Stimulated activated CD8-positive, alpha-beta memory T cell treated with anti-CD3 and anti-CD28 coated beads, Interleukin-7, amount 100 ng/mL, for 4 hours (primary cell): ENCODE measurements around the gene EIF4G3.
A peak's percentile ranks its signal among the peaks of the same experiment; 100 is the strongest.
"Not testable (repeated sequence)": the region's sequence is repeated elsewhere in the genome, so short reads cannot be mapped to it uniquely, and the experiment has no call there.

Experiments used
- DNase-seq, 2 donors: peaks; one replicate each; pipeline ENCODE4 v3.0.0-alpha.2; 2020; ENCODE audit warnings: low read depth in 2 of 2

Gene EIF4G3

GRCh38 chr1:21106709-21107108, 70.0 kb downstream of the EIF4G3 start:
- DNase-seq: no peak

DNA sequence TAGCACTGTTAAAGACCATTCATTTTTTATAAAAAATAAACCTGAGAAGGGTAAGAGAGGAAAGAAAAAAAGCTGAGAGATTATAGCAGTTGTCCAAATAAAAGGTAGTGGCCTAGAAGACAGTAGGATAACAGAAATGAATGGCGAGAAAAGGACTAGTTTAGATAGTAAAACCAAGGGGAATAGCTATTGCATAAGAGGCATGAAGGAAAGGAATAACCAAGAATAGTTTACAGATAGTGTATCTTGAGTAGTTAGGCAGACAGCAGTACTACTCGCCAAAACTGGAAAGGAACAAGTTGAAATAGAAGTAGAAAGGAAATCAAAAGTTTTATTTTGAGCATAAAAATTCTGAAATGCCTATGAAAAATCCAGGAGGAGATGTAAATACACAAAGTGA, 70.5 kb downstream of the EIF4G3 start:
- DNase-seq: no peak

DNA sequence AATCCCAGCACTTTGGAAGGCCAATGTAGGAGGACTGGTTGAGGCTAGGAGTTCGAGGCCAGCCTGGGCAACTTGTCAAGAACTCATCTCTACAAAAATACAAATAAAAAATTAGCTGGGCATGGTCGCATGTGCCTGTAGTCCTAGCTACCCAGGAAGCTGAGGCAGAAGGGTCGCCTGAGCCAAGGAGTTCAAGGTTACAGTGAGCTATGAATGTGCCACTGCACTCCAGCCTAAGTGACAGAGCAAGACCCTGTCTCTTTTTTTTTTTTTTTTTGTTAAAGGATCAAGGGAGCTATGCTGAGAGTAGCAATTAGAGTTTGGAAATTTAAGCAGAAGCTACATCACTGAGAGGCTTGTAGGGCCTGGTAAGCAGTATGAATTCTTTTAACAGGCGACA, 70.9 kb downstream of the EIF4G3 start:
- DNase-seq: no peak

- no peak for DNase-seq
These were observed 72.0 kb downstream of the EIF4G3 start for GRCh38 chr1:21104683-21105082.

- DNase-seq: no peak
These were observed 76.2 kb downstream of the EIF4G3 start for GRCh38 chr1:21100481-21100921.

DNA sequence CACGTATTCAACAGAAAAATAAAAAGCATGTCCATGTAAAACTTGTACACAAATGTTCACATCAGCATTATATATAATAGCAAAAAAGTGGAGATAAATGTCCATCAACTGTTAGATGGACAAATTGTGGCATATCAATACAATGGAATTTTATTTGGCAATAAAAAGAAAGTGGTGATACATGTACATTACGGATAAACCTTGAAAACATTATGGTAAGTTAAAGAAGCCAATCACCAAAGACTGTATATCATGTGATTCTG, 76.9 kb downstream of the EIF4G3 start:
- DNase-seq: no peak

GRCh38 chr1:21099034-21099868, 77.4 kb downstream of the EIF4G3 start:
- no peak for DNase-seq

GRCh38 chr1:21098186-21098915, 78.3 kb downstream of the EIF4G3 start:
- DNase-seq: no peak

GRCh38 chr1:21097729-21098128, 79.0 kb downstream of the EIF4G3 start:
- DNase-seq: no peak

DNA sequence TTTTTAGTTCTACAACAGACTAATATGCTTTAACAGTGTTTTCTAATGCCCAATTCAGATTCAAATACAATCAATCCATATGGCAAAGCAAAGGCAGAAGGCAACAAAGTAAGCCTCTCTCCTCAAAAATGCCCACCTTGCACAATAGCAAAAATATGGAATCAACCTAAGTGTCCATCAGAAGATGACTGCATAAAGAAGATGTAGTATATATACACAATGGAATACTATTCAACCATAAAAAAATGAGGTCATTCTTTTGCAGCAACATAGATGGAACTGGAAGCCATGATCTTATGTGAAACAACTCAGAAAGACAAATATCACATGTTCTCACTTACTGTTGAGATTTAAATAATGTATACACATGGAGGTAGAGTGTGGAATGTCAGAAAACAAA, 80.7 kb downstream of the EIF4G3 start:
- DNase-seq: no peak

DNA sequence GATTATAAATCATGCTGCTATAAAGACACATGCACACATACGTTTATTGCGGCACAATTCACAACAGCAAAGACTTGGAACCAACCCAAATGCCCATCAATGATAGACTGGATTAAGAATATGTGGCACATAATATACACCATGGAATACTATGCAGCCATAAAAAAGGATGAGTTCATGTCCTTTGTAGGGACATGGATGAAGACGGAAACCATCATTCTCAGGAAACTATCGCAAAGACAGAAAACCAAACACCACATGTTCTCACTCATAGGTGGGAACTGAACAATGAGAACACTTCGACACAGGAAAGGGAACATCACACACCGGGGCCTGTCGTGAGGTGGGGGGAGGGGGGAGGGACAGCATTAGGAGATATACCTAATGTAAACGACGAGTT, 82.4 kb downstream of the EIF4G3 start:
- not testable (repeated sequence) for DNase-seq

GRCh38 chr1:21093271-21093958, 83.3 kb downstream of the EIF4G3 start:
- DNase-seq: not testable (repeated sequence)

DNA sequence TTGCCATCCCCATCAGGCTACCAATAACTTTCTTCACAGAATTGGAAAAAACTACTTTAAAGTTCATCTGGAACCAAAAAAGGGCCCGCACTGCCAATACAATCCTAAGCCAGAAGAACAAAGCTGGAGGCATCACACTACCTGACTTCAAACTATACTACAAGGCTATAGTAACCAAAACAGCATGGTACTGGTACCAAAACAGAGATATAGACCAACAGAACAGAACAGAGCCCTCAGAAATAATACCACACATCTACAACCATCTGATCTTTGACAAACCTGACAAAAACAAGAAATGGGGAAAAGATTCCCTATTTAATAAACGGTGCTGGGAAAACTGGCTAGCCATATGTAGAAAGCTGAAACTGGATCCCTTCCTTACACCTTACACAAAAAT, 84.2 kb downstream of the EIF4G3 start:
- not testable (repeated sequence) for DNase-seq

GRCh38 chr1:21091053-21091690, 85.5 kb downstream of the EIF4G3 start:
- DNase-seq: peak in 1 of 2 donors; percentile 2

DNA sequence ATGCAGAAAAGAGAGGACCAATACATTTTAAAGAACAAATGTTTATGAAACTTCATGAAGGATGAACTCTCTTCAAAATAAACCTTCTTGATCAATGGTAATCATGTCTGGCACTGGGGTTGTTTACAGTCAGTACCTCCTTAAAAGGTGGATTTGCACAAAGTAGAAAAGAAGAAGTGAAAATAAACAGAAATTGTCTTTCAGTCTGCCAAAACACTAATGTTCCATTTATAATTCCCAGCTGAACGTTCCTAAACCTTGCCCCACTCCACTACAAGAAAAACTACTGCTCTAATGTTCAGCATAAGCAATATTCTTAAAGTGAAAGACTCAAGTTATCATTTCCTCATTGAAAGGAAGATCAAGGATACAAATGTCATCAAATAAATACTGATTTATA, 86.2 kb downstream of the EIF4G3 start:
- no peak for DNase-seq

- no peak for DNase-seq
These were observed 87.0 kb downstream of the EIF4G3 start for GRCh38 chr1:21089731-21090130.

DNA sequence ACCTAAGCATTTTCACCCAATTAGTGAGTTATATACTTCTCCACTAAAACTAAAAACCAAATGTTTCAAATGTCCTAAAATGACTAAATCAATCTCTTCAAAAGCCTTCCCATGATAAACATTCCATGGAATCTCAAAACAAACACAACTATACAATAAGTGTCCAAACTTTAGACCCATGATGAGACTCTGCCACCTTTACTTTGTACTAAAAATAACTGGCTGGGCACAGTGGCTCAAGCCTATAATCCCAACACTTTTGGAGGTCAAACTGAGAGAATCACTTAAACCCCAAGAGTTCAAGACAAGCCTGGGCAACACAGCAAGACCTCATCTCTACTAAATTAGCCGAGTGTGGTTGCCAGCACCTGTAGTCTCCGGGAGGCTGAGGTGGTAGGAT, 87.4 kb downstream of the EIF4G3 start:
- DNase-seq: no peak

DNA sequence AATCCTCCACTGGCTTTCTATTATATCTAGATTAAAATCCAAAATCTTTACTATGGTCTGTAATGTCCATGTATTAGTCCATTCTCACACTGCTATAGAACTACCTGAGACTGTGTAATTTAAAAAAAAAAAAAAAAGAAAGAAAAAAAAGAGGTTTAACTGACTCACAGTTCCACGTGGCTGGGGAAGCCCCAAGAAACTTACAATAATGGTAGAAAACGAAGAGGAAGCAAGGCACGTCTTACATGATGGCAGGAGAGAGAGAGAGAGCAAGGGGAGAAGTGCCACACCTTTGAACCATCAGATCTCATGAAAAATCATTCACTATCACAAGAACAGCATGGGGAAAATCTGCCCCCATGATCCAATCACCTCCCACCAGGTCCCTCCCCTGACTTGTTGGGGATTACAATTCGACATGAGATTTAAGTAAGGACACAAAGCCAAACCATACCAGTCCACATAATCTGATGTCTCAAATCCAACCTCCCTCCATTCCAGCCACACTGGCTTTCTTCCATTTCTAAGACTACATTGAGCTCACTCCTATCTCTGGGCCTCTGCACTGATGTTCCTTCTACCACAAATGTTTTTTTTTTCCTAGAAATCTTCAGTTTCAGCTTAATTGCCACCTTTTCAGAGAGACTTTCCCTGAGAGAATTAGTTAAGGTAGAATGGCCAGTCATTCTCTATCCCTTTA, 92.4 kb downstream of the EIF4G3 start:
- DNase-seq: no peak

- no peak for DNase-seq
These were observed 94.6 kb downstream of the EIF4G3 start for GRCh38 chr1:21082073-21082472.

- no peak for DNase-seq
These were observed 99.6 kb downstream of the EIF4G3 start for GRCh38 chr1:21077085-21077484.

GRCh38 chr1:21072721-21073120, 104.0 kb downstream of the EIF4G3 start:
- no peak for DNase-seq

DNA sequence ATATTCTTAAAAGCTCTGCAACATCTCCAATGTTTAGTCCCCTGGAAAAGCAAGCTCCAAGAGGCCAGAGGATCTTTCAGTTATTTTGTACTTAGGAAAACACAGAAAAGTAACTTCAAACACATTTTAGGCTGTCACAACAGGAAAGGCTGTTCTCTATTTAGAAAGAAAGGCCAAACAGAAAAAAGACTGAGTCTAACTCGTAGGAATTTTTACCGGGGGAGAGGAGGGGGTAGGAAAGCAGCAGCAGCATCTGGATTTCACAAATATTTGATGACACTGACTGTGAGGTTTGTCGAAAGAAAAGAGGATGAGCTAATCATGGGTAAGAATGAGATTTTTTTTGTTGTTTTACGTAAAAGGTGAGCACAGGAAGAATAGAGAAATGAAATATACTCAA, 107.1 kb downstream of the EIF4G3 start:
- DNase-seq: no peak
